GM12878 (cell line): ENCODE data around the gene GPR141. TPM values are rescaled to one million over a fixed set of nuclear protein-coding genes. Genes with fewer than 3 reads are reported as not detected.

Experiments used
- BRCA1 ChIP-seq: IDR thresholded peaks from 2 replicates; pipeline ENCODE4 v1.6.1; 2011; ENCODE audit warnings: low read depth, low read length, improper control_type of control experiment
- FOS ChIP-seq: IDR thresholded peaks from 3 replicates; pipeline ENCODE4 v1.6.1; 2011; ENCODE audit warnings: borderline replicate concordance; ENCODE audit not compliant: insufficient read length; ENCODE audit errors: extremely low read depth
- MYC ChIP-seq: IDR thresholded peaks from 2 replicates; pipeline ENCODE4 v1.6.1; 2011; ENCODE audit warnings: mild to moderate bottlenecking, low read length, moderate library complexity, inconsistent platforms; ENCODE audit not compliant: insufficient read depth, insufficient replicate concordance, insufficient read length, severe bottlenecking
- TCF7 ChIP-seq: IDR thresholded peaks from 2 replicates; pipeline ENCODE4 v1.6.1; 2014; ENCODE audit warnings: antibody characterized with exemption, borderline replicate concordance
- ZBTB11 ChIP-seq: fragments of 450-650 bp; formaldehyde crosslinking; IDR thresholded peaks from 2 replicates; pipeline ENCODE4 v1.5.0; 2022; ENCODE audit warnings: mild to moderate bottlenecking, missing genetic modification characterization
- ZBTB40 ChIP-seq: fragments of 450-650 bp; IDR thresholded peaks from 2 replicates; pipeline ENCODE4 v1.6.1; 2016; ENCODE audit warnings: mild to moderate bottlenecking, moderate library complexity, borderline replicate concordance
- polyA plus RNA-seq, 11 experiments: library from polyadenylated mRNA; depleted of rRNA in 4 of 11; unstranded in 6 of 11; stranded (reverse) in 5 of 11; fragments of >200 nt; fragmentation: Nextera tagmentation in 4 of 11; fragmentation: Illumina TruSeq in 1 of 11; extraction: Ambion mirVana in 4 of 11; extraction: Trizol in 1 of 11; gene quantifications; 1 replicate in 1 of 11; 2 replicates in 10 of 11; pipeline versions ENCODE4 v1.2.1 to v1.2.3, GENCODE V29; 2011 to 2016; ENCODE audit warnings: inconsistent platforms in 2 of 11, missing spikeins in 2 of 11, low read depth in 1 of 11
- total RNA-seq, 4 experiments: library from RNA; depleted of rRNA in 3 of 4; stranded (reverse); fragments of >200 nt in 3 of 4; fragmentation: Illumina TruSeq in 1 of 4; extraction: Trizol in 1 of 4; gene quantifications; 2 replicates each; pipeline versions ENCODE4 v1.2.1 to v1.2.3, GENCODE V29; 2013 to 2021

The GPR141 gene
- total and polyA plus RNA-seq, 10 of the 15 experiments (the other 5 are each of a cell fraction or from before 2014, with no cell fraction given): 0.56 to 3.9 (median 1.2) TPM

- TF ChIP-seq ZBTB40: no peak
- no peak for TF ChIP-seq MYC
- no peak for TF ChIP-seq TCF7
- no peak for TF ChIP-seq FOS
- no peak for TF ChIP-seq ZBTB11 (CRISPR knock-in tag)
- TF ChIP-seq BRCA1: no peak
- TF ChIP-seq, all 136 proteins: peak for 0
Observed at GRCh38 chr7:37706804-37707203, 23.2 kb downstream of the GPR141 start (continued).
